SK-N-SH treated with all-trans-retinoic acid at 6 μM for 48 hours (cell line): ENCODE data around the gene UIMC1.

Source experiments
- ARNTL ChIP-seq: fragments of 450-650 bp; formaldehyde crosslinking; IDR thresholded peaks from 2 replicates; pipeline ENCODE4 v1.5.0; 2020; ENCODE audit warnings: low read depth, mild to moderate bottlenecking, moderate library complexity, borderline replicate concordance
- CSDC2 ChIP-seq: fragments of 250-450 bp; sonication (Bioruptor Pico); IDR thresholded peaks from 2 replicates; pipeline ENCODE4 v1.5.0; 2020; ENCODE audit warnings: mild to moderate bottlenecking, moderate library complexity
- ISL1 ChIP-seq: fragments of 250-450 bp; sonication (Bioruptor Pico); IDR thresholded peaks from 2 replicates; pipeline ENCODE4 v2.1.2; 2022; ENCODE audit warnings: mild to moderate bottlenecking, moderate library complexity
- OSR1 ChIP-seq: fragments of 250-450 bp; sonication (Bioruptor Pico); IDR thresholded peaks from 2 replicates; pipeline ENCODE4 v1.8.0; 2022; ENCODE audit warnings: moderate library complexity, mild to moderate bottlenecking, inconsistent platforms
- PATZ1 ChIP-seq: fragments of 250-450 bp; sonication (Bioruptor Pico); IDR thresholded peaks from 2 replicates; pipeline ENCODE4 v1.8.0; 2020; ENCODE audit warnings: mild to moderate bottlenecking, moderate library complexity, borderline replicate concordance
- RARB ChIP-seq: fragments of 250-450 bp; sonication (Bioruptor Pico); IDR thresholded peaks from 2 replicates; pipeline ENCODE4 v1.8.0; 2021; ENCODE audit warnings: mild to moderate bottlenecking, moderate library complexity
- TCF4 ChIP-seq: fragments of 250-450 bp; sonication (Bioruptor Pico); IDR thresholded peaks from 2 replicates; pipeline ENCODE4 v1.8.0; 2021; ENCODE audit warnings: mild to moderate bottlenecking, moderate library complexity, borderline replicate concordance
- ZC3H10 ChIP-seq: fragments of 250-450 bp; sonication (Bioruptor Pico); IDR thresholded peaks from 2 replicates; pipeline ENCODE4 v1.5.1; 2021; ENCODE audit warnings: mild to moderate bottlenecking, moderate library complexity
- ZFP30 ChIP-seq: fragments of 450-650 bp; formaldehyde crosslinking; IDR thresholded peaks from 2 replicates; pipeline ENCODE4 v1.5.0; 2022; ENCODE audit warnings: mild to moderate bottlenecking, moderate library complexity

GRCh38 chr5:176955895-176956294, 50.7 kb downstream of the UIMC1 start:
- TF ChIP-seq ZC3H10 (CRISPR knock-in tag): no peak
- no peak for TF ChIP-seq ISL1 (CRISPR knock-in tag)
- TF ChIP-seq ZFP30: no peak
- no peak for TF ChIP-seq RARB (CRISPR knock-in tag)
- no peak for TF ChIP-seq PATZ1 (CRISPR knock-in tag)
- TF ChIP-seq ARNTL (CRISPR knock-in tag): no peak
- no peak for TF ChIP-seq TCF4 (CRISPR knock-in tag)
- no peak for TF ChIP-seq CSDC2
- no peak for TF ChIP-seq OSR1 (CRISPR knock-in tag)
